ENCODE measurements around the gene VPS39. TPM values are rescaled to one million over a fixed set of nuclear protein-coding genes. Genes with fewer than 3 reads are reported as not detected.

Gene VPS39
- polyA plus RNA-seq, 1 donor from 2014 or later = 27.5 TPM

DNA sequence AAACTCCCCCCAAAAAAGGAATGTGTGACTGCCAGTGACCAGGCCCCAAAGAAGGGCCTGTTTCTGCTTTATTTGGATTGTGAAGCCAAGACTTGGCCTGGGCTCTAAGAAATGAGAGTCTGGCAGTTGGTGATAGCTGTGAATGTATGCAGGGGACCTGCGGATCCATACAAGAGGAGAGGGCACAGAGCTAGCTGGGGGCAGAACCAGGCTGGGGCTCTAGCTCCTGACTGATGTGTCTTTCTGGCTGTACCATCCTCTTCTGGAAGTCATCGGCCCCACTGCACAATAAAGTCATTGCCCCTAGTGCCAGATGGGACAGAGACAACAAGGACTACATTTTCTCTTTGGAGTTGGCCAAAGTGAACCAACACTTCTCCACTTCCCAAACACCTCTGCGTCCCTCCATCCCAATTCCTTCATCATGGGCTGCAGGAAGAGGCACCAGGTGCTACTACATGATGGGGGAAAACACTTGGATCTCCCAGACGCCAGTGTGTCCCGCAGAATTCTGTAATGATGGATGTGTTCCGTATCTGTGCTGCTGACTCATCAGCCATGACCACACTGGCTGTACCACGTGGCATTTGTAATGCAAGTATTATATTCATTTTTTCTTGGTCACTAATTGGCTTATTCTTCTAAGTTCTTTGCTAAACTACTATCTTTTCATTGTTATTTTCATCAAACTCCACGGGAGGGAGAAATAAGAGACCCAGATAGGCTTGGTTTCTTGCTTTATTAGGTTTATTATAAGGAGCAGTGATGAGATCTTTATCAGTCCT lies 49.9 kb downstream of the VPS39 start:
- Mint-ChIP-seq H3K9me3 (no peaks in the 10 kb centered on the region), H3K27me3 (no peaks in the 10 kb centered on the region), H3K27ac (no peak overlapping the region), H3K4me1 (peaks cover 0 to 1% (median 0%) of the 10 kb centered on the region in 3 donors), H3K36me3 (no peaks in the 10 kb centered on the region), H3K4me3 (no peak overlapping the region)

DNA sequence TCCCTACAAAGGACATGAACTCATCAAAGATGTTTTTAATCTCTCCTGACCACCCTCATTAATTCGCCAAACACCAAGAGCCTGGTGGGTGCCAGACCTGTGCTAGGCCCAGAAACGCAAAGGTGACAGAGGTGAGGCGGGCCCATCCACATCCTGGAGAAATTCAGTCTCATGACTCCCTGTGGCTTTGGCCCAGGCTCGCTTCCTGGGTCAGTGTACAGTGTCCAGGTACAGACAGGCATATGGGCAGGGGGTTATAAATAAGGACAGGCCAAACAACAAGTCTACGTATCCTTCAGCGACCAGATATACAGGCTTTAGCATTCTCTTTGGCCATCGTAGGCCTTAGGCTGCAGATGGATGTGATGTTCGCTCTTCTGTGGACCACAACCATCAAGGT lies 50.7 kb downstream of the VPS39 start:
- no peak overlapping the region for H3K4me3 Mint-ChIP-seq
- no peaks in the 10 kb centered on the region for H3K27me3 Mint-ChIP-seq
- no peak overlapping the region for H3K27ac Mint-ChIP-seq
- H3K4me1 Mint-ChIP-seq = peaks cover 0 to 1% (median 0%) of the 10 kb centered on the region in 3 donors
- H3K36me3 Mint-ChIP-seq = no peaks in the 10 kb centered on the region
- no peaks in the 10 kb centered on the region for H3K9me3 Mint-ChIP-seq

DNA sequence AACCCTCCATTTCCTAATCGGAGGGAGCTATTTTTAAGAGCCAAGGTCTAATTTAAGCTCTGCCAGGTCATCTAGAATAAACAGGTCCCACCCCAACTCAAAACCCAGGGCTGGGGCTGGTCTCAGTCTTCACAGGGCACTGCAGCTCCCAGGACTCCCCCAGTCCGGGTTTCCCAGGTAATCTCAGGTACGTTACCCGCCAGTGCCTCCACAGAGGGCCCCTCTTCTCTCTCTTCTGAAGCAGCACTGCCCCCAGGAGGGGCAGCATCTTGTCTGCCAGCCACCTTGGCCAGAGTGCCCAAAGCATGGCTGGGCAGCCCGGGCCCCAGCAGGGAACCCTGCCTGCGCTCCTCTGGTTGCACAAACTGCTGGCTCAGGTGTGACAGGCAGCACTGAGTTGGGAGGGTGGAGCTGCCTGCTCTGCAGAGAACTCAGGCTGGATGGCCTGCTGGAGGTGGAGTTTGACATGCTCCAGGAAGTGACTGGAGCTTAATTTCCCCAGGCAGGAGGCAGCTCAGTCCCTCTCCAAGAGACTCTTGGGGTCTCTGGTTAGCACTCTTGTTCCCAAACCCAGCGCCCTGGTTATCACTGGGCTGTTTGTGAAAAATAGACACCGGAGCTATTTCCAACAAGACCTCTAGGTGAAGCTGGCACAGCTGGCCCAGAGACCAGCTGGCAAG lies 51.7 kb downstream of the VPS39 start, which contains the start of gene PLA2G4F:
Gene PLA2G4F, minus strand, starts transcription at position 394 of the 680 bp plus-strand sequence. Its CDS starts 87 bp downstream, at position 307.
- peaks cover 0 to 1% (median 0%) of the 10 kb centered on the region in 3 donors for H3K4me1 Mint-ChIP-seq
- no peak within 1 kb of the TSS for H3K27ac Mint-ChIP-seq

DNA sequence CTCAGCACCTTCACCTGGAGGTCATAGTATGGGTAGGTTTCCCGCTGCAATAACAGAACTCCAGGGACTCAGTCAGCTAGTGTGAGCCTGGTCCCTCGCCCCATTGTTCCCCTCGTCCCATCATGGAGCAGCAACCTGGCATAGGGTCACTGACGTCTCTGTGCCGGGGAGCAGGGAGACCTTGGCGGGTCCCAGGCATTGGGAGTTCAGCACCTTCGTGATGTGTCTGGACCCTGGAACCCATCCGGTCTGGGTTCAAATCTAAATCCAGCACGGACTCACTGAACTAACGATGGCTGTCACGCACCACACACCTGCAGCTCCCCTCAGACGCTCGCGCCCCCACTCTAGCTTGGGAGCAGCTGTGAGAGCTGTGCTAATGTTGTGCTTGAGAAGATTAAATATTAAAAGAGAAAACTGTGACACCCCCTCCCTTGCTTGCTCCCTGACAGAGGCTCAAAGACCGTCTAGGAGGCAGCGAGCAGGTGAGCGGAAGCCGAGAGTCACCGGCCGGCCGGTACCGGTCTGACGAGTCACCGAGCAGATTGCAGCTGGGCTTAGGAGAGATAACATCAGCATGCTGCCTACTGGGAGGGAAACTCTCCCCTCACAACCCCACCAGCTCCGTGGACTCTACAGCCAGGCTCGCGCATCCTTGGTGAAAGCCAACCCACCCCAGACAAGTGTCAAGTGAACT lies 52.4 kb downstream of the VPS39 start:
- H3K27ac Mint-ChIP-seq = no peak overlapping the region
- H3K27me3 Mint-ChIP-seq = peaks cover 2% of the 10 kb centered on the region
- no peak overlapping the region for H3K4me3 Mint-ChIP-seq
- H3K36me3 Mint-ChIP-seq = no peaks in the 10 kb centered on the region
- H3K4me1 Mint-ChIP-seq = peaks cover 0 to 1% (median 0%) of the 10 kb centered on the region in 3 donors
- H3K9me3 Mint-ChIP-seq = no peaks in the 10 kb centered on the region

More for the DNA sequence above, 51.7 kb downstream of the VPS39 start, which contains the start of gene PLA2G4F:
- Mint-ChIP-seq H3K9me3 (no peaks in the 10 kb centered on the region), H3K27me3 (no peaks in the 10 kb centered on the region), H3K36me3 (no peaks in the 10 kb centered on the region), H3K4me3 (no peak within 1 kb of the TSS)

DNA sequence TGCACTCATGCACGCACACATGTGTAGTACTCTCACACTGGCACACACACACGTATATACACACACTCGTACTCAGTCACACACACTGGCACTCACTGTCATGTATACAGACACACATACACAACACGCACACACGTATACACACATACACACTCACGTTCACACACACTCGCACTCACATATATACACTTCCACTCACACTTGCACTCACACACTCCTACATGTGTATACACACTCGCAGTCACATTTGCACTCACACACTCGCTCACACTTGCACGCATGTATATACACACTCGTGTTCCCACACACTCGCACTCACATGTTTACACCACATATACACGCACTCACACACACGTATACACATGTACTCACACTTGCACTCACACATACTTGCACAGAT lies 53.1 kb downstream of the VPS39 start:
- Mint-ChIP-seq H3K27ac (no peak overlapping the region), H3K9me3 (no peaks in the 10 kb centered on the region), H3K4me3 (no peak overlapping the region), H3K27me3 (peaks cover 2% of the 10 kb centered on the region), H3K36me3 (no peaks in the 10 kb centered on the region), H3K4me1 (peaks cover 0 to 1% (median 0%) of the 10 kb centered on the region in 3 donors)

DNA sequence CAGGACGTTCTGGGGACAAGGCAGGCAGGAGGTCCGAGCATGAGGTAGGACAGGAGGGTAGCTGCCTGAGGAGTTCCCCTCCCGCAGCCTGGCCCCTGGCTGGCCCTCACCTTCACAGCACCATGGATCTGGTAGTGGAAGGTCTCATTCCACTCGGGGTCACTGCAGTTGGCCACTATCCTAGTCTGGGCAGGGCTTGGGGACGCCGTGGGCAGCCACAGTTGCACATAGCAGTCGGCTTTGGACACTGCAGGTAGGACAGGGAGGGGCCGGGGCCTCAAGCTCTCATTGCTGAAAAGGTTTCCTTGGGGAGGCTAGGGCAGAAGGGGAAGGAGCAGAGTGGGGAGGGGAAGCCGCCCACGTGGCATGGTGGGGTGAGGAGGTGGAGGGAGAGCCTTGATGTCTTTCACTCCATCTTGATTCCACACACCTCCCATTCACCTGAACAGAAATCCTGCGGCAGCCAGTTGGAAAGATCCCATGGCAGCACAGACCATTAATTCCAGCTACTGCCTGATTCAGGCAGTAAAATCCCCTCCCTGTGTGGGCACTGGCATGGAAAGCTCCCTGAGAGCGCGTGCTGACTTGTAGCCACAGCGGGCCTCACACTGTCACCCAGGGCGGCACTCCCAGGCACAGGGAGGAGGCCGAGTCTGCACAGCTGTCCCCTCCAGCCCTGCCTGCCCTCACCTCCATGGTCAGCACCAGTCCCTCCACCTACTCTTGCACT lies 53.7 kb downstream of the VPS39 start:
- no peak overlapping the region for H3K27ac Mint-ChIP-seq
- H3K36me3 Mint-ChIP-seq = no peaks in the 10 kb centered on the region
- H3K27me3 Mint-ChIP-seq = peaks cover 2% of the 10 kb centered on the region
- peaks cover 0 to 1% (median 0%) of the 10 kb centered on the region in 3 donors for H3K4me1 Mint-ChIP-seq
- no peak overlapping the region for H3K4me3 Mint-ChIP-seq
- no peaks in the 10 kb centered on the region for H3K9me3 Mint-ChIP-seq

DNA sequence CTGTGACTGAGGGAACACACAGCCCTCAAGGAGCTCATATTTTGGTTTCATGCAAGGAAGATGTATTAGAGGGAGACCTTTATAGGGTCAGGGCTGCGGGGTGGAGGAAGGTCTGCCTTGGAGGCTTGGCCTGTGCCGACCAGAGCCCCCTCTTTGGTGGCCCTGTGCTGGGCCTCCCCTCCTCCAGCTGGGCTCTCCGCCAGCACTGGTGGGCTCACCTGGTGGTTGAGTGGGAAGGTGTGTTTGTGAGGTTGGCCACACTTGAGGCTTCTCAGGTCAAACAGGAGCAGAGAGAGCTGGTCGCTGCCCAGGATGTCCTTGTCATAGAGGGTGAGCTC lies 54.3 kb downstream of the VPS39 start:
- H3K4me3 Mint-ChIP-seq = no peak overlapping the region
- peaks cover 0 to 1% (median 0%) of the 10 kb centered on the region in 3 donors for H3K4me1 Mint-ChIP-seq
- no peak overlapping the region for H3K27ac Mint-ChIP-seq
- H3K36me3 Mint-ChIP-seq = no peaks in the 10 kb centered on the region
- H3K9me3 Mint-ChIP-seq = no peaks in the 10 kb centered on the region
- H3K27me3 Mint-ChIP-seq = peaks cover 2% of the 10 kb centered on the region

DNA sequence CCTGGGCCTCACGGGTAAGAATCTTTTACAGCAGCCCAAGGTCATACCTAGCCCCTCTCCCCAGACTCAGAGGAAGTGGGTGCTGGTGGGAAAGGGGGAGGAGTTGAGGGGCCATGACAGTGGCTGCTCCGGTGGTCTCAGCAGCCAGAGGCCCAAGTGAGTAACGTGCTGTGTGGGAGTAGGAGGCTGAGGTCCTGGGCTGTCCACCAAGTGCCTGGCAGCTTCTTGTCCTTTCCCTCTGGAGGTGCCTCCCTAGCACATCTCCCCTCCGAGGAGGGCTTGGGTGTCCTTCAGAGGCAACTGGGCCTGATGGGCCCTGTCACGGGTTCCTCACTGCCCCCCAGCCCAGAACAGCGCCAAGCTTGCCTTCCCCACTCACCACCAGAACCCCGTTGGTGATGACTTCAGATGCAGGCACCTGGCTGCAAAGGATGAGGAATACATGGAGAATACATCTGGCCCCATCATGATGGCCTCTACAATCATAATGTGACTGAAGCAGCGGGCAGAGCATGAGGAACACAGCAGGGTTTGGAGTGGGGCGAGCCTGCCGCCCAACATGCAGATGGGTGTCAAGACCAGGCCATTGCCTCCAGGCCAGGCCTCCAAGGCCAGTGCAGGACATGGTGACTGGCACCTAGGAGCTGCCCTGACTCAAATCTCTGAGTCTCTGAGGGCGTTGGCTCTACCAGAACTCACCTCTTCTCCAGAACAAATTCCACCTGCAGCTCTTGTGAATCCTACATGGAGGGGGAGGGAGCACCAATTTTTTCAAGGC lies 55.0 kb downstream of the VPS39 start:
- Mint-ChIP-seq H3K36me3 (no peaks in the 10 kb centered on the region), H3K4me3 (no peak overlapping the region), H3K4me1 (peaks cover 0 to 1% (median 0%) of the 10 kb centered on the region in 3 donors), H3K27ac (no peak overlapping the region), H3K27me3 (peaks cover 4% of the 10 kb centered on the region), H3K9me3 (no peaks in the 10 kb centered on the region)

DNA sequence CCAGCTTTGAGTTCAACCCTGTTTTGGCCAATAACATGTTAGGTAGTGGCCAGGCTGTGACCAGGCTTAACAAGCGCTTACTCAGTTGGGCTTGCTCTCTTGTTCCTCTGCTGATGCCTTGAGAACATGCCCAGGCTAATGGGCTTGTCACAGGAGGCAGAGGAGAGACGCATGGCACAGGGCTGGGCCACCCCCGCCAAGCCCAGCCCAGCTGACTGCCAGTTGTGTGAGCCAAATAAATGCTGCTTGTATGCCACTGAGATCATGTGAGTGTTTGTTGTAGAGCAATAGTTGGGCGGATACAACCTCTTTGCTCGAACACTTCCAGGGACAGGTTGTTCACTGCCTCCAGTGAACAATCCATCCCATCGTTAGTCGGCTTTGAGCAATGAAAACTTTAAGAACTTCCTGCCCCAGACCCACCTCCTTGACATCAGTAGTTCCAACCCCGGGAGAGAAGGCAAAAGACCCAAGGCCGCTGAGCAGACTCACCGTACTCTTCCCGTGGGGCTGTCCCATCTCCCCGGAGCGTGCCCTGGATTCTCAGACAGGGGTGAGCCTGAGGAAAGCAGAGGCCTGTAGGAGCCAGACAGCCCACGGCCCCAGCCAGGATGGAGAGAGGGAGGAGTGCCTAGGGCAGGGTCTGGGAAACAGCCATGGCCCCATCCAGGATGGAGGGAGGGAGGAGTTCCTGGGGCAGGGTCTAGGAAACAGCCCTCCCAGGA lies 55.7 kb downstream of the VPS39 start:
- peaks cover 4% of the 10 kb centered on the region for H3K27me3 Mint-ChIP-seq
- no peak overlapping the region for H3K27ac Mint-ChIP-seq
- peaks cover 0 to 1% (median 0%) of the 10 kb centered on the region in 3 donors for H3K4me1 Mint-ChIP-seq
- no peaks in the 10 kb centered on the region for H3K36me3 Mint-ChIP-seq
- no peak overlapping the region for H3K4me3 Mint-ChIP-seq
- no peaks in the 10 kb centered on the region for H3K9me3 Mint-ChIP-seq

DNA sequence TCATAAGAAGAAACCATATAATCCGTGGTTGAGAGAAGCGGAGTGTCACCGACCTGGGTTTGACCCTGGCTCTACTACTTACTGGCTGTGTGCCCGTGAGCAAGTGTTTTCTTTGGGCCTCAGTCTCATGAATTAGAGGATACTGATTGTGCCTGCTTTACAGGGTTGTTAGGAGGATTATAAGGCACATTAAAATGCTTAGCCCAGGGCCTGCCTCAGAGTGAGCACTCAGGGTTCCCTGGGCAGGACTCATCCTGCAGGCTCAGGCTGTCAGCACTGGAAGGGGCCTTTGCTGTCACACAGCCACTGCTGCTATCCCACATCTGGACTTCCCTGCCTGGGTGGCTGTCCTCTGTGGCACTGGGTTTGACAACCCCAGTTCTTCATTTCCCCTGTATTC lies 56.4 kb downstream of the VPS39 start:
- Mint-ChIP-seq H3K4me3 (no peak overlapping the region), H3K4me1 (peaks cover 0 to 1% (median 0%) of the 10 kb centered on the region in 3 donors), H3K9me3 (no peaks in the 10 kb centered on the region), H3K27me3 (peaks cover 4% of the 10 kb centered on the region), H3K27ac (no peak overlapping the region), H3K36me3 (no peaks in the 10 kb centered on the region)

DNA sequence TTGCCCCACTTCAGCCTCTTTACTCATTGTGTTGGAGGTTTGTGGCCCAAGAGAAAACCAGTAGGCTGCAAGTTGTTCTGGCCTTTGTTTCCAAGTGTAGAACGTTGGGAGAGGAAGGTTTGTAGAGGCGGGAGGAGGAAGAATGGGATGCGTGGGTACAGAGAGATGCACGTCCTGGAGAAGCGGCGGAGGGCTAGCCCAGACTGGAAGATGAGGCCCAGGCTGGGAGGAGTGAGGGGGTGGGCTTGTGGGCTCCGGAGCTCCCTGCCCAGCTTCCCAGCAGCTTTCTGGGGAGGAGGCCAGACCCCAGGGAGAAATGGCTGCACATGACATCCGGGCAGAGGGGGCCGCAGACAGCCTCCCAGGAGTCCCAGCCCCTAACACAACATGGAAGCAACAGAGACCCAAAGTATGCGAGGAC lies 57.0 kb downstream of the VPS39 start:
- Mint-ChIP-seq H3K9me3 (no peaks in the 10 kb centered on the region), H3K4me3 (no peak overlapping the region), H3K27ac (no peak overlapping the region), H3K36me3 (no peaks in the 10 kb centered on the region), H3K4me1 (peaks cover 0 to 1% (median 0%) of the 10 kb centered on the region in 3 donors), H3K27me3 (peaks cover 4% of the 10 kb centered on the region)

DNA sequence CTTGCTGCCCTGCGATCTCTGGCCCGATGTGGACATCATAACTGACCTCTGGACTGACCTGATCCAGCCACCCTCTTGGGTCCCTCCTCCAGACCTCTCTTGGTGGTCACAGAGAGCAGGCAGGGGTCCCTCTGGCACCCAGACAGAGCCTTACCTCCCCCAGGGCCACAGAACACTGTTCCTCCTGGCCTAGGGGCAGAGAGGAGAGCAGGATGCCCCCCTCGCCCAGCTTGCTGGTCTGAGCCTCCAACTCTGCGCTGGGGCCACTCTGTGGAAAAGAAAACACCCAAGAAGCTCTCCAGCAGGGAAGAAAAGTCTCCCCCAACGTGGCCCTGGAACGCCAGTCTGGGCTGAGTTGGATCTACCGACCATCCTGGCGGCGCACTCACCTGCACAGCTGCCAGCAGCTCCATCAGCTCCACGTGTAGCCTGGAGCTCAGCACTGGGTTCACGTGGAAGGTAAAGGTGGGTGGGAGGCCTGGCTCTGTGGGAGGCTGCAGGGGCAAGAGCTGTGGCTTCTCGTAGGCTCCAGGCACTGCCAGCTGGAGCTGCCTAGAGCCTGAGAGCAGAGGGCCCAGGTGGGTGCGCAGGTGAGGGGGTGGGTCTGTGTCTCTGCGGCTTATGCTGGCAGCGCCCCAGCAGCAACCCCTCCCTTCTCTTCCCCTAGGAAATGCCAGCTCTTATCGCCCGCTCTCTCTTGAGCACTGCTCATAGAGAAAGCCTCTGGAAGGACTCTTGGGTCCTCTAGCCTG lies 57.7 kb downstream of the VPS39 start:
- Mint-ChIP-seq H3K4me3 (peak overlapping the region in 1 of 4 donors; percentile 17), H3K36me3 (no peaks in the 10 kb centered on the region), H3K27me3 (peaks cover 4% of the 10 kb centered on the region), H3K4me1 (peaks cover 0 to 1% (median 0%) of the 10 kb centered on the region in 3 donors), H3K27ac (peak overlapping the region in 1 of 3 donors; percentile 13), H3K9me3 (no peaks in the 10 kb centered on the region)

Measured in IgD-negative memory B cell (primary cell).